HG03439 (cell line): ENCODE results near the gene UNC13A.

Experiments
- ATAC-seq: cut with Tn5 transposase; IDR thresholded peaks from one replicate; pipeline ENCODE4 v1.9.1; 2021; ENCODE audit warnings: mild to moderate bottlenecking, moderate library complexity; ENCODE audit not compliant: unreplicated experiment

The UNC13A gene

DNA sequence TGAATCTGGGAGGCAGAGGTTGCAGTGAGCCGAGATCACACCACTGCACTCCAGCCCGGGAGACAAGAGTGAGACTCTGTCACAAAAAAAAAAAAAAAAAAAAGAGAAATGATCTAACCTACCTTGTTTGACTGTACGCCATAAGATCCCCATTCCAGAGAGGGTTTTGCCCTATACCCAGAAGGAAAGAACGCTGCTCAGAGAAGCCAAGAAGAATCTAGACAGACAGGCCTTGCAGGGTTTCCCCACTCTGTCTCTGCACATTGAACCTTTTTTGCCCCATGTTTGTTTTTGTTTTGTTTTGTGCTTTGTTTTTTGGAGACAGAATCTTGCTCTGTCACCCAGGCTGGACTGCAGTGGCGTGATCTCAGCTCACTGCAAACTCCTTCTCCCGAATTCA lies 23.7 kb upstream of the UNC13A start:
- no peak for ATAC-seq

DNA sequence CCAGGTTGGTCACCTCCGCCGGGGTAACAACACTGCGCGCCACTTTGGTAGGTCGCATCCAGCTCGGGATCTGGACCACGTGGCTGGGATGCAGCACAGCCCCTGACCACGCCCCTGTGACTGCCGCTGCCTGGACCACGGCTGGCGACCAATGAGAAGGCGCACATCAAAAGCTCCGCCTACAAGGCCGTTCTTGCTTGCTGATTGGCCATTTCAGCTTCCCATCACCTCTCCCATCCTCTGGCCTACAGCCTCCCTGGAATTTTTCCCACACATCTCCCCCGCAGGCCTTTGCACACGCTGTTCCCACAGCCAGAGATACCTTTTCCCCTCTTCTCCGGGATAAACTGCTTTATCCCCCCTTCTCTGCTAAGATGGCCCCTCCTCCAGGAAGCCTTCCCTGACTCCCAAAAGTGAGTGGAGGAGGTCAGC lies 18.6 kb upstream of the UNC13A start:
- ATAC-seq: no peak

DNA sequence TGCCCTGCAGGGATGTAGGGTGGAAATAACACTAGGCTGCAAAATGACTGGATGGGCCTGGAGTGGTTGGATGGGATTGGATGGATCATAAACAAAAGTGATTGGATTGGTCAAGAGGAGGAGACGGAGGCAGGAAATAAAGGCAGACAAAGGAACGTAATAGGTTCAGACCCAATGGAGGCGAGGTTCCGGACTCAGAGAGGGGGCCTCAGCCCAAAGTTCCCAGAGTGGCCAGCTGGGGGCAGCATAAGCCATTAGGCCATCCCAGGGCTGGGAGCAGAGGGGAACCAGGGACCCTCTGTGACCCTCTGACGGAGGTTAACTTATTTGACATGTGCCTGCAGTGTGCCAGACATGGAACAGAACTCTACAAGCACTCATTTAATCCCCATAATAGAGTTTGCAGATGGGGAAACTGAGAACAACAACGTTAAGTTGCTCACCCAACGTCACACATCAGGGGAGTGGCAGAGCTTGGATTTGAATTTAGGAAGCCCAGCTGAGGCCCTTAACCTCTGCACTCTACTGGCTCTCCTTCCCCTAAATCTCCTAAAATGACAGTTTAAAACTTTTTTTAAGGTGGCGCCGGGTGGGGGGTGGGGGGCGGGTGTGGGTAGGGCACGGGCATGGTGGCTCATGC lies 15.8 kb upstream of the UNC13A start:
- ATAC-seq: no peak

DNA sequence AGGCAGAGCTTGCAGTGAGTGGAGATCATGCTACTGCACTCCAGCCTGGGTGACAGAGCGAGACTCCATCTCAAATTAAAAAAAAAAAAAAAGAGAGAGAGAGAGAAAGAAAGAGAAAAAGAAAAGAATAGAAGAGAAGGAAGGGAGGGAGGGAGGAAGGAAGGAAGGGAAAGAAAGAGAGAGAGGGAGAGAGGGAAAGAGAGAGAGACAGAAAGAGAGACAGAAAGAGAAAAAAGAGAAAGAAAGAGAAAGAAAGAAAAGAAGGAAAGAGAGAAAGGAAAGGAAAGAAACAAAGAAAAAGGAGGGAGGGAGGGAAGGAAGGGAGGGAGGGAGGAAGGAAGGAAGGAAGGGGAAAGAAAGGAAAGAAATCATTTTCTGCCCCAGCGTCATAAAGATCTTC lies 7.0 kb upstream of the UNC13A start:
- no peak for ATAC-seq

DNA sequence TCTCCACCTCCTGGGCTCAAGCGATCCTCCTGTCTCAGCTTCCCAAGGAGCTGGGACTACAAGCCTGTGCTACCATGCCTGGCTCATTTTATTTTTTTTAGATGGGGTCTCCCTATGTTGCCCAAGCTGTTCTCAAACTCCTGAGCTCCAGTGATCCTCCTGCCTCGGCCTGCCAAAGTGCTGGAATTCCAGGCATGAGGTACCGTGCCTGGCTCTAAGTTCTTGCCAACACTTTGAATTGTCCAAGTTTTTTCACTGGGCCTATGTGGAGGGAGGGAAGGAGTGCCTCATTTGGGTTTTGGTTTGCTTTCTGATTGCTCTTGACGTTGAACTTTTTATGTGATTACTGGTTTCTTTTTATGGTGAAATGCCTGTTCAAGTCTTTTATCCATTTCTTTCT lies 4.4 kb upstream of the UNC13A start:
- ATAC-seq: no peak

DNA sequence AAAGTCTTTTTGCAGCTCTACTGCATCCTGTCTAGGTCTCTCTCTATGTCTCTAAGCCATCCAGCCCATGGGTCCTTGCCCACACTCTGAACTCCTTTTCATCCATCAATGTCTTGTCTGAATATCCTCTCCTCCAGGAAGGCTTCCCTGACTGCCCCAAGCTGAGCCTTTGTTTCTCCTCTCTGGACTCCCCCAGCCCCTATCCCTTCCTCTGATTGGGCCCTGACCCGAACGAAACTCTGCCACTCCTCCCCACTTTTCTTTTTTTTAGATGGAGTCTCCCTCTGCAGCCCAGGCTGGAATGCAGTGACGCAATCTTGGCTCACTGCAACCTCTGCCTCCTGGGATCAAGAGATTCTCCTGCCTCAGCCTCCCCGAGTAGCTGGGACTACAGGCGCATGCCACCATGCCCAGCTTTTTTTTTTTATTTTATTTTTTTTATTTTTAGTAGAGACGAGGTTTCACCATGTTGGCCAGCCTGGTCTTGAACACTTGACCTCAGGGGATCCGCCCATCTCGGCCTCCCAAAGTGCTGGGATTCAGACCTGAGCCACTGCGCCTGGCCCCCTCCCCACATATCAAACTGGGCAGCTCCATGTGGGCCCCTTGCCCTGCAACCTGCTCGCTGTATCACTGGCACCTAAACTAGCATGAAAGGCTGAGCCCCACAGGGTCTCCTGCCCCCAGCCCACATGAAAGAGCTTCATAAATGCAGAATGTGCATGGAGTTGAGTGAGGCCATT lies 870 bp upstream of the UNC13A start:
- no peak for ATAC-seq

DNA sequence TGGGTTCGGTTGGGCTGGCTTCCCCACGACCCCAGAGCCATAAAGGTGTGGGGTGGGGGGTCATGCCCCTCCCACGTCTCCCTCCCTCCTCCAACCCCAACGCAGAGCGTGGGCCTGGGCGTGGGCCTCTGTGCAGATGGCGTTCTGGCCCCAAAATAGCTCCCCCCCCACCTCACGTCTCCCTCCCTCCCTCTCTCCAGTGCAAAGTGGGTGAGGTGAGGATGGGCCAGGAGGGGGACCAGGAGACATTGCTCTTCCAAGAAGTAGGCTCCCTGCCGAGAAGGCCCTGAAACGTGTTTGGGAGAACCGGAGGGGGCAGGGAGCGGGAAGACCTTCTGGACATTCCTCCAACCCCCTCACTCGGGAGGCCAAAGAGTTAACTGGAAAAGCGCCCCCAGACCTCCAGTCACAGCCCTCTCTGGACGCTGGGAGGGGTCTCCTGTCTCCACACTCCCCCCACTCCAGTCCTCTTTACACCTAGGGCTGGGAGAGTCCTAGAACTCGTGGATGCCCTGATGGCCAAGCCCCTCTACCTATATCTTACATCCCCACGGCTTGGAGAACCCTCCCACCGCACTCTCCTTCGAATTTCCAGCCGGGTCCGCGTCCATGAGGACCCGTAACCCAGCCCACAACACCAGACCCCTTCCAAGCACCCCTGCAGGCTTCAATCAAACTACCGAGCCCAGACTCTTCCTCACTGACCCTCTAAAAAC lies 855 bp downstream of the UNC13A start:
- ATAC-seq: no peak

DNA sequence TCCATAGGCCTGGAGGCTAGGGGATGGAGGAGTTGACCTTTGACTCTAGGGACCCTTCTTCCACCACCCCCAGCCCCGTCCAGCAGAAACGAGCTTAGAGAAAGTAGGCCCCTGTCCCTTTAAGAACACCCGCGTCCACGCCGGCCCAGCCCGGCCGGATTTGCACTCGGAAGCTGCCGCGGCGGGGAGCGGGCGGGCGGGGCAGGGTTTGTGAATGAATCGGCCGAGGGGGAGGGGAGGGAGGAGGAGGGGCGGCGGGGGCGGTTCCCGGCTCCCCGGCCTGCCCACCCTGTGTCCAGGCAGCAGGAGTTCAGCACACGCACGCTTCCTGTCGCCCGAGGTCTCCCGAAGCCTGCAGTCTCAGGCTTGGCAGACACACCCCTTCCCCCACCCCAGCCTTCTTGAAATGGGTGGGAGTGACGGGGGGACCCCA lies 1.5 kb downstream of the UNC13A start:
- ATAC-seq: no peak

DNA sequence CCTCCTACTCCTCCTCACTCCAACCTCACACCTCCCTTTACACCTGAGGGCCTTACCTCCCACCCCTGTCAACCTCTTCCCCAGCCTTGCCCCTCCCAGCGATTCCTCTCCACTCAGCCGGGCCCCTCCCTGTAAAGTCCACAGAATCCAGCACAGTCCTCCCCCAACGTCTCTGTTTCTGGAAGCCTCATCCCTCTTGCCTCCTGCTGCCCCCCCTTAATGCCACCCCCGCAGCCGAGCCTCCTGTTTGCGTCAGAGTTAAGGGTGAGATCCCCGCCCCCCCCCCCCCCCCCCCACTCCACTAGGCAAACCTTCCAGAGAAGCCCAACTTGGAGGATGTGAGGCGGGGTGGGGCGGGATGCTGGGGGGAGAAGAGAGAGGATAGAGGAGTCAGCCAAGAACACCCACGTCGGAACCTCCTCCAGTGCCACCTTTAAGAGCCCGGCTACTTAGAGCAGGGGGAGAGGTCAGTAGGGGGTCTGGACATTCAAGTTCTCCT lies 2.1 kb downstream of the UNC13A start:
- no peak for ATAC-seq

DNA sequence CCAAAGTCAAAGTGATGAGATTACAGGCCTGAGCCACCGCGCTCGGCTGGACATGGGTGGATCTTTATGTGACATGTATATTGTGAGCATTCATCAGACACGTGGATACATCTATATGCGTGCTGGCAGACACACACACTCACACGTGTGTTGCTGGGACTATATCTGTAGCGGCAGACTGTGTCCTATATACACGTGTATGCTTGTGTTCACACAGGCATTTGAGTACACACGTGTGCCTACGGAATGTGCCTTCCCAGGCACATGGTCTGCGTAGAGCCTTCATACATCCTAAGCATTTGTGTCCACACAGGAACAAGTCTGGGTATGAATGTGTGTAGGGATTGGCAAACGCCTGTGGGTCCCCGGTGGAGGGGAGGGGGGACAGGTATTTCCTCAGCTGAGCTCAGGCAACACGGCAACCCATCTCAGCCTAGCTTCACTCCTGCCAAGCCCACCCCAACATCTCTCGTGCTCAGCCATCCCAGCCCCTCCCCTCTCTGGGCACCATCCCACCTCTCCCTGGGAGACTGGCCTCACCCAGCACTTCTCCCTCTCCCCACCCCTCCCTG lies 2.6 kb downstream of the UNC13A start:
- ATAC-seq: no peak

DNA sequence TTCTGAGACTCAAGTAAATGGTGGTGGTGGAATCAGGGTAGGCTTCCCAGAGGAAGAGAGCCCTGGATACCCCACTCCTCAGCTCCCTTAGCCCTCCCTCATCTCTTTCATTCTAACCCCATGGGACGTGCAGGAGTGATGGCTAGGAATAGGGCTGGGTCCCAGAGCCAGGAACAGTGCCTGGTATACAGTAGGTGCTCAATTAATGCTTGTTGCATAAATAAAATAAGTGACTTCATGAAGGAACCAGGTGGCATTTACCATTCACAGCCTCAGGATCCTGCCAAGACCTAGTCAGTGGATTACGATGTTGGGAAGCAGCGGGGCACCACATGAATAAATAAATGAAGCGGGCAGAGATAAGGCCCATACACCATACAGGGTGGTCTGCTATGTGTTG lies 3.9 kb downstream of the UNC13A start:
- ATAC-seq: no peak

DNA sequence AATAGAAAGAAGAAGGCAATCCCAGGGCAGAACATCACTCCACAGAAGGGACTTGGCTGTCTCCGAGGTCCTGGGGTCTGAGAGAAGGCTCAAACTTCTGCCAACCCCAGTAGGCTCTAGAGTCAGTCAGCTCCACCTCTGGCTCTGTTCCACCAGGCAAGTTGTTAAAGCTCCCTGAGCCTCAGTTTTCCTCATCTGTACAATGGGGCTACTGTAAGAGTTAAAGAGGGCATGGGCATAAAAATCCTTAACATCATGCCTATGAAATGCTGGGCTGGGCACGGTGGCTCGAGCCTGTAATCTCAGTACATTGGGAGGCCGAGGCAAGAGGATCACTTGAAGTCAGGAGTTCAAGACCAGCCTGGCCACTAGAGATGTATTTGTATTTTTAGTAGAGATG lies 5.1 kb downstream of the UNC13A start:
- no peak for ATAC-seq

DNA sequence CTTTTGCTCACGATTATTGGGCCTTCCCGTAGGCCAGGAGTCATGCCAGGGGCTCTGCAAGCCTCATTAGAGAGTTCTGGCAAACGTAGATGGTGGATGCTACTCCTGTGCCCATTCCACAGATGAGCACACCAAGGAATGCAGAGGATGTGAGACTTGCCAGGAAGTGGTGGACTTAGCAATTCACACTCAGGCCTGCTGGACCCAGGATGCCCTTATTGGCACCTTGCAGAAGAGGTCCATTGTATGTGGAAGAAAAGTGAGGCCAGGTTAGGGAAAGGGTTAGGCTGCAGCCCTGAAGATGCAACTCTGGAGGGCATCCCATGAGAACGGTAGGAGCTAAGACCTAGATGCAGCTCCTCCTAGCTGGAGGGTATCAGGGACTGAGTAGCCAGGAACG lies 5.9 kb downstream of the UNC13A start:
- ATAC-seq: no peak

DNA sequence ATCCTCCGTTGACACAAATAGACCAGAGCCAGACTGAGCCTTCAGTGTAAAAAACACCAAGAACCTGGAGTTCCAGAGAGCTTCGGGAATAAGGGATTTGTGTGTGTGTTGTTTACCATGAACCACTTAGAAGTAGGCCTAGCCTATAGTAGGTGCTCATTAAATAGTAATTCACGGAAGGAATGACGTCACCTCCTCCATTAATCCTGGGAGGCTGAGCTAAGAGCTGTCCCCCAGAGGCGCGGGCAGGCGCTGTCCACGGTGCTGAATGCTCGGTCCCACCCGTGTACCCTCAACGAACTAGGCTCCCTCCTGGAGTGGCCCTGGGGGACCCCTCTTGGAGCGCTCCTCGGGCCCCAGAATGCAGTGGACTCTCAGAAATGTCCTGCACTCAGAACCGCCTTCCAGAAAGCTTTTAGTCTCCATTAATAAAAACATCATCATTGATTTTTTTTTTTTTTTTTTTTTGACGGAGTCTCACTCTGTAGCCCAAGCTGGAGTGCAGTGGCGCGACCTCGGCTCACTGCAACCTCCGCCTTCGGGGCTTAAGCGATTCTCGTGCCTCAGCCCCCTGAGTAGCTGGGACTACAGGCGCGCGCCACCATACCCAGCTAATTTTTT lies 6.5 kb downstream of the UNC13A start:
- no peak for ATAC-seq

DNA sequence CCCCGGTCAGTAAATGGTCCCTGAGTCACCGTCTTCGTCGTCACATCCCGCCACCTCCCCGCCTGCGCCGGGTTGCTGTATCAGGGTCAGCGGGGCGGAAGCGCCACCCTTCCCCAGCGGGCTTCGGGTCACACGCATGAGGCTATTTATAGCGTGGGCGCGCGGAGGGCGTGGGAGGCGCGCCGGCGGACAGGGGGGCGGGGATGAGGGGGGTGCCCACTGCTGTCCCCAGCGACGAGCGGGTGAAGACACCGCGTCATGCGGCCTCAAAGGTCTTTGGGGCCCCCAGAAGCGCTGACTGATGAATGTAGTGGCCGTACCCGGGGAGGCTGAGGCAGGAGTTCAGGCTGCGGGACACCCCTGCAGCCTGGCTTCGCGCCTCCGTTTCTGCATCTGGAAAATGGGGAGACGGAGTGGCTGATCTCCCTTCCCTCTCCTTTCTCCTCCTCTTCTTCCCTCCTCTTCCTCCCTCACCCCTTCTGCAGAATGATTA lies 7.9 kb downstream of the UNC13A start:
- no peak for ATAC-seq

DNA sequence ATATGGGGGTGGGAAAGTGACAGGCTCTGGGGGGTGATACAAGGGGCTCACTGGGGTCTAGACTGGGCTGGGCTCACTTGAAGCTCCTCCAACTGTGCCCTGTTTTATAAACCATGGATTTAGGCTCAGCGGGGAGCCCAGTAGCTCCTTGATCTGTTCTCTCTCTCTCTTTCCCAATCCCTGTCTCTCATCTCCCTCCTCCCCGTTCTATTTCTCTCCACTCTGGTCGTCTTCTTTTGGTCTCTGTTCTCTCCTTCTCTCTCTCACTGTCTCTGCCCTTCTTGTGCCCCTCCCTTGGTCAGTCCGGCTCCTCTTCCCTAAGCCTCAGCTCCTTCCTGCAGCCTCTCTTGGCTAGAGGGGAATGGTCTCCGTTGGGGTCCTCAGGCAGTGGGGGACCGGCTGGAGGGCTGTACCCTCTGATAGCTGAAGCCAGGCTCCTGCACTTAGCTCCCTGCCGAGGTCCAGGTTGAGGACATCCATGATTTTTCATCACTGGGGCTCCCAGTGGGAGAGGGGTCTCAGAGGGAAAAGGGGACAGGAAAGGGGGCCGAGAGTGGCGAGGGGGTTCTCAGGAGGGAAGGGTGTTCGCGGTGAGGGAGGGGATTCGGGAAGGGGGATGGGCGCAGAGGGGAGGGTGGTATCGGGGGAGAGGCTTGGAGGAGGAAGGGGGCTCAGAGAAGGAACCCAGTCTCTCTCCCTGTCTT lies 8.5 kb downstream of the UNC13A start:
- ATAC-seq: no peak

DNA sequence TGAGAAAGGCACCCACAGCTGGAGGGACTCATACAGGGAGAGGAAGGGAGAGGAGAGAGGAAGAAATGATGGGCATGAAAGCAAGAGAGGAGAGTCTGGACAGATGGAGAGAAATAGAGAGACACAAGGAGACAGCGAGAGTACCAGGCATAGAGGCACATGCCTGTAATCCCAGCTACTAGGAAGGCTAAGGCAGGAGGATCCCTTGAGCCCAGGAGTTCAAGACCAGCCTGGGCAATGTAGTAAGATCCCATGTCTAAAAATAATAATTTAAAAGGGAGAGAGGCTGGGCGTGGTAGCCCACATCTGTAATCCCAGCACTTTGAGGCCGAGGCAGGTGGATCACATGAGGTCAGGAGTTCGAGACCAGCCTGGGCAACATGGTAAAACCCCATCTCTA lies 9.3 kb downstream of the UNC13A start:
- no peak for ATAC-seq

DNA sequence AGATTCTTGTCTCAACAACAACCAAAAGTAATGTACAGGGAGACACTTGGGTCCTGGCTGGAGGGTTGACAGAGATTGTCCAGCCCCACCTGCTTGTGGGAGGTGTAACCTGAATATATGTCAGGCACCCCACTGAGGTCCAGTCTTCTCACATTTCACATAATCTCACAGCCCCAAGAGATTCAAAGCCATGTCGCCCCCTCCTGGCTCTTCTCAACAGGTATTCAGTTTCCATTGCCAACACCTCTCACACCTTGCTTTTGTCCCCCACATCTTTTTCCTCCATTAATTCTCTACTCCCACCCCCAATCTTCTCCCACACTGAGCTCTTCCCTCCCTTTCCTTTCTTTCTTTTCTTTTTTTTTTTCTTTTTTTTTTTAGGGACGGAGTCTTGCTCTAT lies 11.2 kb downstream of the UNC13A start:
- ATAC-seq: no peak

DNA sequence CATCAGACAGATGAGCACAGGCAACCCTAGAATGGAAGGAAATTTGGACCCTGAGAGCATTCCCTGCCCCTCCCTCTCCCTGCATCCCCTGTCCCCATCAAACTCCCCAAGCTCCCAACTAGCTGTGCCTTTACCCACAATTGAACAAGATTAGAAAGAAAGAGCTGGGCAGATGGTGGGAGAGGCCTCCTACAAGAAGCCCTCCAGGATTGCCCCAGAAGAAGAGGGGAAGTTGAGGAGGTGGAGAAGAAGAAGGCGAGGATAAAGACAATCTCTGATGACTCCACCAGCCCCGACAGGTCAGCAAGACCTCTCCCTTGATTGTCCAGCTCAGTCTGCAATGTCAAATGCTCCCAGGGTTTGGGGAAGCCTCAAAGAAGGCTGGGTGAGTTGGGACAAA lies 11.9 kb downstream of the UNC13A start:
- ATAC-seq: no peak
